SK-N-MC (cell line): ENCODE results near the gene C9.

Experiments used
- EZH2 ChIP-seq: fragments of 200-600 bp; sonication (generic); IDR thresholded peaks from one replicate; pipeline ENCODE4 v1.6.1; 2017; ENCODE audit warnings: antibody characterized with exemption
- FOXP2 ChIP-seq: optimal IDR thresholded peaks from 2 replicates; pipeline ENCODE3; 2011; ENCODE audit warnings: mild to moderate bottlenecking, moderate library complexity; ENCODE audit not compliant: insufficient read depth; ENCODE audit errors: extremely low read length, control extremely low read depth
- POLR2AphosphoS5 ChIP-seq: IDR thresholded peaks from 2 replicates; pipeline ENCODE4 v1.6.1; 2012; ENCODE audit warnings: mild to moderate bottlenecking, low read depth, low read length, borderline replicate concordance

DNA sequence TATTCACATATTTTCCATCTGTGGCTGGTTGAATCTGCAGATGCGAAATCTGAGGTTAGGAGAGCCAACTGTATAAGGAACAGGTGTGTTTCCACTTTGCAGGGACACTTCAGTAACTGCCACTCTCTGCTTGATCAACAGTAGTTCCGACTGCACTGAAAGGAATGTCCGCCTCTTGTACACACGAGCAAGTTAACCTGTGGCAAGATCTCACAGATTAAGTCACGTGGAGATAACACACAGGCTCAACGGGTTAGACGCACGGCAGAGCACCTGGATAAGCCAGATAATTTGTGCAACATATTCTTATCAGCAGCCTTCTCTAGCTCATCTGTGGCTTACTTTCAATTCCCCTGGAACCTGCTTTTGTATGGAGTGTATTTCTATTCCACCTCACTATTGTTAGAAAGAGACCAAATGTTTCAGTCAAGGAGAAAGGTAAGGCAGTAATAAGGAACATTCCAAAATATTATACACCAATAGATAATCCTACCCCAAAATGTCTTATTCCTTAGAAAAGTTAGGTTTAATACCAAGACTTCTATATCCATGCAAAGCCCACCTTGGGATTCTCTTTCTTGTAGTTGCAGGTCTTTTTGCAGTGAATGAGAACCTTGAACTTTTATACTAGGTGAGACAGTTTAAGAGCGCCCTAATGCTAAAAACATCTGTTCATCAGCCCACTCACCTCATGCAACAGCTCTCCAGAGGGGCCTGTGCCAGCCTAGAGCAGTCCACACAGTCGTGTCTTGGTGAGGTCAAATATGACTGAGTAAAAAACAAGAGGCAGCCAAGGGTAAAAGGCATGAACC is 6.5 kb upstream of the C9 start:
- no peak for TF ChIP-seq EZH2
- TF ChIP-seq POLR2AphosphoS5 = no peak
- TF ChIP-seq FOXP2 = no peak
